C4-2B (cell line): Measurements from ENCODE around the gene PAIP2.

Experiments used
- CTCF ChIP-seq: fragments of 450-650 bp; conservative IDR thresholded peaks from 2 replicates; pipeline ENCODE4 v1.5.1; 2017; ENCODE audit warnings: mild to moderate bottlenecking
- ZFX ChIP-seq: fragments of 450-650 bp; IDR thresholded peaks from 2 replicates; pipeline ENCODE4 v1.6.1; 2017

- TF ChIP-seq CTCF (no peak), ZFX (no peak)
Measured at GRCh38 chr5:139293202-139293506, 48.5 kb upstream of the PAIP2 start.
